SK-N-SH (cell line): ENCODE data around the gene PHLPP2. TPM values are rescaled to one million over a fixed set of nuclear protein-coding genes. Genes with fewer than 3 reads are reported as not detected.

ENCODE experiments used
- CTCF ChIA-PET: fragments of 300-600, 350-600 bp; formaldehyde crosslinking; extraction: SDS; loops from one replicate; lab custom pipeline; 2021; lab: Yijun Ruan, JAX
- POLR2A ChIA-PET: fragments of 350-600 bp; sonication (Branson Sonifier 250); formaldehyde crosslinking; extraction: SDS; loops from one replicate; lab custom pipeline; 2020; ENCODE audit warnings: antibody characterized with exemption, inconsistent platforms; lab: Yijun Ruan, JAX
- DNase-seq: peaks from one replicate; pipeline ENCODE4 v3.0.0; 2012
- H2AFZ ChIP-seq: fragments of 200-600 bp; sonication (generic); 2 replicates; pipeline ENCODE4 v1.8.1; 2016; ENCODE audit warnings: antibody characterized with exemption, mild to moderate bottlenecking, low read depth
- H3F3A ChIP-seq: fragments of 200-600 bp; sonication (generic); replicated peaks from 2 replicates; pipeline ENCODE3; 2016; ENCODE audit warnings: antibody characterized with exemption, mild to moderate bottlenecking; ENCODE audit not compliant: insufficient read depth
- H3K27ac ChIP-seq, 2 experiments: fragments of 200-500 bp in 1 of 2; fragments of 200-600 bp in 1 of 2; sonication (Bioruptor generic) in 1 of 2; sonication (generic), shearing (Covaris generic) in 1 of 2; 2 replicates each; pipeline versions ENCODE4 v1.5.1 to v1.6.1; 2014 to 2016; ENCODE audit warnings: low read depth in 2 of 2, inconsistent platforms in 1 of 2, low read length in 1 of 2, mild to moderate bottlenecking in 1 of 2, mixed read lengths in 1 of 2
- H3K27me3 ChIP-seq: fragments of 200-600 bp; sonication (generic), shearing (Covaris generic); 2 replicates; pipeline ENCODE4 v1.6.1; 2016; ENCODE audit warnings: mixed run types; ENCODE audit not compliant: insufficient read depth
- H3K36me3 ChIP-seq, 2 experiments: fragments of 200-500 bp in 1 of 2; fragments of 200-600 bp in 1 of 2; sonication (Bioruptor generic) in 1 of 2; sonication (generic) in 1 of 2; replicated peaks in 1 of 2; 2 replicates each; pipeline versions ENCODE3 to v1.5.1; 2014 to 2016; ENCODE audit warnings: low read length in 1 of 2, mild to moderate bottlenecking in 1 of 2; ENCODE audit not compliant: insufficient read depth in 2 of 2, control insufficient read depth in 1 of 2
- H3K4me1 ChIP-seq, 2 experiments: fragments of 200-500 bp in 1 of 2; fragments of 200-600 bp in 1 of 2; sonication (Bioruptor generic) in 1 of 2; sonication (generic), shearing (Covaris generic) in 1 of 2; 2 replicates each; pipeline versions ENCODE4 v1.5.1 to v1.6.1; 2014 to 2016; ENCODE audit warnings: low read depth in 1 of 2, low read length in 1 of 2, mixed run types in 1 of 2; ENCODE audit not compliant: insufficient read depth in 2 of 2, control insufficient read depth in 1 of 2
- H3K4me2 ChIP-seq: fragments of 200-600 bp; sonication (generic), shearing (Covaris generic); 2 replicates; pipeline ENCODE4 v1.6.1; 2017; ENCODE audit warnings: mixed run types
- H3K4me3 ChIP-seq, 2 experiments: fragments of 200-500 bp in 1 of 2; fragments of 200-600 bp in 1 of 2; sonication (Bioruptor generic) in 1 of 2; sonication (generic), shearing (Covaris generic) in 1 of 2; 2 replicates each; pipeline versions ENCODE4 v1.5.1 to v1.8.1; 2014 to 2016; ENCODE audit warnings: low read depth in 2 of 2, inconsistent platforms in 1 of 2, low read length in 1 of 2, mild to moderate bottlenecking in 1 of 2, mixed read lengths in 1 of 2, moderate library complexity in 1 of 2
- H3K79me2 ChIP-seq: fragments of 200-600 bp; sonication (generic); 2 replicates; pipeline ENCODE4 v1.8.1; 2017; ENCODE audit warnings: mild to moderate bottlenecking; ENCODE audit not compliant: insufficient read depth
- H3K9ac ChIP-seq: fragments of 200-600 bp; sonication (generic); 2 replicates; pipeline ENCODE4 v1.6.1; 2017; ENCODE audit warnings: mixed run types
- H3K9me2 ChIP-seq: fragments of 200-600 bp; sonication (generic); 2 replicates; pipeline ENCODE4 v1.6.1; 2017; ENCODE audit warnings: mixed run types
- H3K9me3 ChIP-seq: fragments of 200-600 bp; sonication (generic); 2 replicates; pipeline ENCODE4 v1.6.1; 2017; ENCODE audit warnings: mixed run types, mild to moderate bottlenecking, moderate library complexity
- H4K20me1 ChIP-seq: fragments of 200-600 bp; sonication (generic); 2 replicates; pipeline ENCODE4 v1.6.1; 2017; ENCODE audit warnings: mild to moderate bottlenecking, mixed run types; ENCODE audit not compliant: insufficient read depth
- CHD2 ChIP-seq: fragments of 150-350 bp; IDR thresholded peaks from 2 replicates; pipeline ENCODE4 v1.6.1; 2018; ENCODE audit warnings: low read length; ENCODE audit not compliant: partially characterized antibody
- ELF1 ChIP-seq: IDR thresholded peaks from 2 replicates; pipeline ENCODE4 v1.4.0; 2012
- EZH2phosphoT487 ChIP-seq: fragments of 200-600 bp; sonication (generic); IDR thresholded peaks from 2 replicates; pipeline ENCODE4 v1.6.1; 2017; ENCODE audit warnings: low read depth, mixed run types, mild to moderate bottlenecking, antibody characterized with exemption, moderate library complexity, borderline replicate concordance
- FOSL2 ChIP-seq: IDR thresholded peaks from 2 replicates; pipeline ENCODE4 v1.4.0; 2012; ENCODE audit warnings: low read depth, mild to moderate bottlenecking, moderate library complexity, borderline replicate concordance
- FOXJ3 ChIP-seq: sonication (generic); formaldehyde crosslinking; IDR thresholded peaks from 2 replicates; pipeline ENCODE4 v1.5.1; 2020; ENCODE audit warnings: mild to moderate bottlenecking, missing genetic modification reagents
- GATA2 ChIP-seq: sonication (generic); formaldehyde crosslinking; IDR thresholded peaks from 2 replicates; pipeline ENCODE4 v1.5.0; 2020; ENCODE audit warnings: mild to moderate bottlenecking, missing genetic modification reagents
- IRF3 ChIP-seq: fragments of 150-350 bp; IDR thresholded peaks from 2 replicates; pipeline ENCODE4 v1.6.1; 2016; ENCODE audit warnings: mild to moderate bottlenecking, low read depth, low read length
- JUND ChIP-seq: IDR thresholded peaks from 2 replicates; pipeline ENCODE4 v1.4.0; 2012
- MAX ChIP-seq: IDR thresholded peaks from 2 replicates; pipeline ENCODE4 v1.4.0; 2012; ENCODE audit warnings: low read depth
- MXI1 ChIP-seq: IDR thresholded peaks from 2 replicates; pipeline ENCODE4 v1.6.1; 2012; ENCODE audit warnings: mild to moderate bottlenecking, low read depth, low read length, improper control_type of control experiment
- PBX3 ChIP-seq: IDR thresholded peaks from 2 replicates; pipeline ENCODE4; 2012
- RAD21 ChIP-seq: IDR thresholded peaks from 2 replicates; pipeline ENCODE4 v1.6.1; 2012; ENCODE audit warnings: mild to moderate bottlenecking, low read length
- RCOR1 ChIP-seq: fragments of 150-350 bp; IDR thresholded peaks from 2 replicates; pipeline ENCODE4 v1.6.1; 2017; ENCODE audit warnings: antibody characterized with exemption, low read length
- REST ChIP-seq: IDR thresholded peaks from 2 replicates; pipeline ENCODE4 v1.6.1; 2012; ENCODE audit warnings: mild to moderate bottlenecking, low read depth, low read length, moderate library complexity
- RFX5 ChIP-seq: IDR thresholded peaks from 2 replicates; pipeline ENCODE4 v1.6.1; 2012; ENCODE audit warnings: mild to moderate bottlenecking, improper control_type of control experiment, low read length
- TAF1 ChIP-seq: IDR thresholded peaks from 2 replicates; pipeline ENCODE4 v1.6.1; 2012; ENCODE audit warnings: low read depth, mild to moderate bottlenecking, low read length, moderate library complexity, borderline replicate concordance
- TEAD4 ChIP-seq: IDR thresholded peaks from 2 replicates; pipeline ENCODE4 v1.4.0; 2012; ENCODE audit warnings: mild to moderate bottlenecking, borderline replicate concordance; ENCODE audit not compliant: insufficient read depth
- USF2 ChIP-seq: fragments of 150-350 bp; IDR thresholded peaks from 2 replicates; pipeline ENCODE4 v1.6.1; 2017; ENCODE audit warnings: antibody characterized with exemption, low read length, low read depth, borderline replicate concordance
- YY1 ChIP-seq: IDR thresholded peaks from 2 replicates; pipeline ENCODE4 v1.4.0; 2012; ENCODE audit warnings: low read depth, mild to moderate bottlenecking
- ZBTB33 ChIP-seq: IDR thresholded peaks from 2 replicates; pipeline ENCODE4 v1.4.0; 2012; ENCODE audit warnings: low read depth, borderline replicate concordance
- WGBS: methylation state at CpG from one replicate; pipeline ENCODE4 v1.1.6; 2017; ENCODE audit warnings: low lambda C conversion rate; 5-methylcytosine and 5-hydroxymethylcytosine counted together
- polyA plus RNA-seq, 3 experiments: library from polyadenylated mRNA; depleted of rRNA; stranded (reverse); fragments of >200 nt; gene quantifications; 2 replicates each; pipeline ENCODE4 v1.2.3, GENCODE V29; 2012

PHLPP2 gene
- polyA plus RNA-seq, 1 of the 3 experiments (the other 2 are of a cell fraction): 5.5 TPM

GRCh38 chr16:71762186-71762585 is 37.7 kb upstream of the PHLPP2 start:
- no peaks in the 10 kb centered on the region for H3K9me2 ChIP-seq
- no peaks in the 10 kb centered on the region for H3K27me3 ChIP-seq
- peak overlapping the region; percentile 6; the same call in 1 of the 2 replicates for H3K4me2 ChIP-seq
- H3K9ac ChIP-seq: no peak overlapping the region
- 72% methylated on average over 2 of the region's 2 CpGs for WGBS
- no peak for TF ChIP-seq EZH2phosphoT487
- no peak for TF ChIP-seq TAF1
- no peak for TF ChIP-seq YY1
- no peak for TF ChIP-seq RCOR1
- no peak for TF ChIP-seq RFX5
- TF ChIP-seq ELF1: no peak
- TF ChIP-seq RAD21: no peak
- no peak for TF ChIP-seq FOSL2
- no peak for TF ChIP-seq PBX3
- TF ChIP-seq USF2: no peak
- TF ChIP-seq IRF3: no peak
- no peak for TF ChIP-seq TEAD4
- TF ChIP-seq MXI1: no peak
- no peak for TF ChIP-seq MAX
- no peak for TF ChIP-seq REST
- TF ChIP-seq ZBTB33: no peak
- no peak for TF ChIP-seq GATA2 (CRISPR knock-in tag)
- TF ChIP-seq FOXJ3 (CRISPR knock-in tag): no peak
- TF ChIP-seq JUND: no peak
- TF ChIP-seq CHD2: no peak
- no peaks in the 10 kb centered on the region for H3K9me3 ChIP-seq
- no peak overlapping the region for H2AFZ ChIP-seq
- no peak overlapping the region for H3K4me3 ChIP-seq
- H3K27ac ChIP-seq: peak overlapping the region in 1 of 2 experiments; percentile 59; a peak in 2 of 4 replicates
- H3K79me2 ChIP-seq: peaks cover 8% of the 10 kb centered on the region; the same call in 1 of the 2 replicates
- ChIA-PET POLR2A (no interaction called here), CTCF (no interaction called here)
- peaks cover 21% of the 10 kb centered on the region for H3F3A ChIP-seq
- peaks cover 0 to 22% of the 10 kb centered on the region in 2 experiments; a peak in 1 of 4 replicates for H3K4me1 ChIP-seq
- peaks cover 60 to 79% of the 10 kb centered on the region in 2 experiments for H3K36me3 ChIP-seq
- H4K20me1 ChIP-seq: no peaks in the 10 kb centered on the region
- DNase-seq: no peak
